NT2/D1 (cell line): Measurements from ENCODE around the gene FAM20C.
"Not testable (repeated sequence)": the region's sequence is repeated elsewhere in the genome, so short reads cannot be mapped to it uniquely, and the experiment has no call there.

Experiments
- DNase-seq: peaks from one replicate; pipeline ENCODE4 v3.0.0-alpha.2; 2011; ENCODE audit warnings: low read depth, low spot score
- H3K27me3 ChIP-seq: 2 replicates; pipeline ENCODE4 v1.6.0; 2011; ENCODE audit warnings: mild to moderate bottlenecking; ENCODE audit not compliant: insufficient read length, insufficient read depth
- H3K36me3 ChIP-seq: 2 replicates; pipeline ENCODE4 v1.6.1; 2011; ENCODE audit warnings: mild to moderate bottlenecking, low read length, mixed read lengths; ENCODE audit not compliant: insufficient read depth, insufficient read length
- H3K4me1 ChIP-seq: 2 replicates; pipeline ENCODE4 v1.5.1; 2011; ENCODE audit not compliant: insufficient read depth, insufficient read length
- H3K4me3 ChIP-seq: 2 replicates; pipeline ENCODE4 v1.5.1; 2011; ENCODE audit warnings: low read depth; ENCODE audit not compliant: insufficient read length
- H3K9ac ChIP-seq: 2 replicates; pipeline ENCODE4 v1.6.0; 2011; ENCODE audit warnings: low read depth; ENCODE audit not compliant: insufficient read length
- H3K9me3 ChIP-seq: 2 replicates; pipeline ENCODE4 v1.5.1; 2011; ENCODE audit warnings: mild to moderate bottlenecking, low read length; ENCODE audit not compliant: insufficient read depth
- SUZ12 ChIP-seq: IDR thresholded peaks from 2 replicates; pipeline ENCODE4 v1.6.1; 2011; ENCODE audit not compliant: insufficient read length, insufficient read depth; ENCODE audit errors: extremely low read depth
- YY1 ChIP-seq: IDR thresholded peaks from 2 replicates; pipeline ENCODE4 v1.6.1; 2011; ENCODE audit not compliant: insufficient read length, insufficient read depth
- ZNF274 ChIP-seq: IDR thresholded peaks from 2 replicates; pipeline ENCODE4 v1.6.1; 2011; ENCODE audit warnings: mild to moderate bottlenecking, low read depth, low read length

The FAM20C gene

GRCh38 chr7:292226-292625 lies 99.9 kb downstream of the FAM20C start:
- Histone ChIP-seq H3K36me3 (no peaks in the 10 kb centered on the region), H3K27me3 (peaks cover 46% of the 10 kb centered on the region), H3K4me3 (no peak overlapping the region), H3K9me3 (peaks cover 13% of the 10 kb centered on the region; the same call in 1 of the 2 replicates), H3K4me1 (peaks cover 6% of the 10 kb centered on the region), H3K9ac (no peak overlapping the region)
- no peak for DNase-seq
- TF ChIP-seq SUZ12 (no peak), YY1 (no peak), ZNF274 (no peak)

- H3K4me1 ChIP-seq: peaks cover 6% of the 10 kb centered on the region
- no peak overlapping the region for H3K9ac ChIP-seq
- peaks cover 46% of the 10 kb centered on the region for H3K27me3 ChIP-seq
- no peaks in the 10 kb centered on the region for H3K36me3 ChIP-seq
- no peak for DNase-seq
- TF ChIP-seq SUZ12: no peak
- no peak for TF ChIP-seq YY1
- TF ChIP-seq ZNF274: no peak
- H3K4me3 ChIP-seq: no peak overlapping the region
- peaks cover 13% of the 10 kb centered on the region; the same call in 1 of the 2 replicates for H3K9me3 ChIP-seq
These were observed 100.5 kb downstream of the FAM20C start for GRCh38 chr7:292826-293225.

- H3K4me1 ChIP-seq: peaks cover 9% of the 10 kb centered on the region
- DNase-seq: no peak
- H3K9ac ChIP-seq: no peak overlapping the region
- no peaks in the 10 kb centered on the region for H3K36me3 ChIP-seq
- peaks cover 13% of the 10 kb centered on the region; the same call in 1 of the 2 replicates for H3K9me3 ChIP-seq
- H3K4me3 ChIP-seq: no peak overlapping the region
- no peak for TF ChIP-seq YY1
- TF ChIP-seq SUZ12: no peak
- peaks cover 41% of the 10 kb centered on the region for H3K27me3 ChIP-seq
These were observed 101.5 kb downstream of the FAM20C start for GRCh38 chr7:293681-294439.

- no peak overlapping the region for H3K9ac ChIP-seq
- H3K4me1 ChIP-seq: peaks cover 9% of the 10 kb centered on the region
- peaks cover 33% of the 10 kb centered on the region for H3K27me3 ChIP-seq
These were observed 102.2 kb downstream of the FAM20C start for GRCh38 chr7:294440-295154.

DNA sequence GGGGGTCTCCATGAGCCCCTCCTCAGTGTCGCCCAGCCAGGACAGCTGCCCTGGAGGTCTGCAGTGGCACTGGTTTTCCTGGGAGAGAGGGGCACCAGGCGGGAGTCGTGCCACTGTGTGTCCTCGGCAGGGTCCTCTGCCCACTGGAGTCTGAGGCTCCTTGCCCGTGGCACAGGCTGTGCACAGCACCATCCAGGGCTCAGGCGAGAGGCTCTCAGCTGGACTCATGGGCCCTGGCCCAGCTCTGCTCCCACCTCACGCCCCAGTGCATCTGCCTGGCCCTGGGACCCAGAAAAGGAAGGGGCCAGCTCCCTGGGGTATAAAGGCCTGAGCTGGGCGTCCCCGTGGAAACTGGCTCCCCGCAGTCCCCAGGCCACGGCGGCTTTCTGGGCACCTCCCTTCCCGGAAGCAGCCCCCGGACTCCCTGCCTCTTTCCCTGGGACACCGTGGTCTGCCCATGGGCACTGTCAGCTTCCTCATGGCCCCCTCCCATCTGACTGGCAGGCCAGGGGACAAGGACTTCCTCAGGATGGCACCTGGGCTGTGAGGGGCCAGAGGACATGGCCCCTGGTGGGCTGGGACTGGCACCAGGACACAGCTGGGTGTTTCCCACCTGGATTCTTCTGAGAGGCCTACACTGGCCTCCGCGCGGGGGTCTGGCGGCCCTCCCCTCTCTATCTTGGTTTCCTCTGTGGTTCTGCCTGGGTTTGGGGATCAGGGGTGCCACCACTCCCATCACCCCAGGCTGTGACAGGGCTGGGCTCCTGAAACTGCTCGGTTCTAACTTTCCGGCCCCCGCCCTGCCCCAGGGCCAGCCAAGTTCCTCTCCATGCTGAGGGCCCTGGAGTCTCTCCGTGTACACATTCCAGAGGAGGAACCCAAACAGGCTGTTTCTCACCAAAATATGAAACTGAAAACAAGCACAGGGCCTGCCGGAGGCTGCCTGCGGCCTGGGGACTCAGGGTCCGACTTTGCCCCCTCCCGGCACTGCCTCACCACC lies 103.1 kb downstream of the FAM20C start:
- H3K9ac ChIP-seq: peak overlapping the region; percentile 26
- H3K4me1 ChIP-seq: peaks cover 9% of the 10 kb centered on the region
- H3K4me3 ChIP-seq: no peak overlapping the region
- peaks cover 25% of the 10 kb centered on the region for H3K27me3 ChIP-seq
- peaks cover under 1% of the 10 kb centered on the region; the same call in 1 of the 2 replicates for H3K9me3 ChIP-seq
- TF ChIP-seq YY1: no peak
- no peak for TF ChIP-seq ZNF274
- TF ChIP-seq SUZ12: no peak
- no peak for DNase-seq
- no peaks in the 10 kb centered on the region for H3K36me3 ChIP-seq

More at GRCh38 chr7:294440-295154, 102.2 kb downstream of the FAM20C start:
- no peaks in the 10 kb centered on the region for H3K36me3 ChIP-seq
- no peak overlapping the region for H3K4me3 ChIP-seq
- DNase-seq: no peak
- peaks cover 9% of the 10 kb centered on the region; the same call in 1 of the 2 replicates for H3K9me3 ChIP-seq
- TF ChIP-seq YY1: no peak
- no peak for TF ChIP-seq ZNF274
- TF ChIP-seq SUZ12: no peak

DNA sequence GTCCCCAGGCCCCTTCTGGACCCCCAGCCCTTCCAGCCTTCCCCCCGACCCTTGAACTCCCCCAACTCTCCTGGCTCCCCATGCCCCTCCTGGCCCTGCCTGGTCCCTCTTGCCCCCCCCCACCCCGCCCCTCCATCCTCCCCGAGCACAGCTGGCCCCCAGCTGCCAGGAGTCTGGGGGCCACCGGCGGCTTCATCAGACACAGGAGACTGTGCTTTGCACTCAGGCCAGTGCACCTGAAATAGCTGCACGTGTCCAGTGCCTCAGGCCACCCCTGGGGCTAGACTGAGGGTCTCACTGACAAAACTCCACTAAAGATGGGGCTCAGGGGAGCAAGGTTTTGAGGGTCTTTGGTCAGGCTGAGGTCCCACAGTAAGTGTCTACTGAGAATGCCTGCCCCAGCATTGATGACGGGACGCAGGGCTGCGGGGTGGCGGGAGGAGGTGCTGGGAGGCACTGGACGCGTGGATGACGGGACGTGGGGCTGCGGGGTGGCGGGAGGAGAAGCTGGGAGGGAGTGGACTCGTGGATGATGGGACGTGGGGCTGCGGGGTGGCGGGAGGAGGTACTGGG lies 104.1 kb downstream of the FAM20C start:
- Histone ChIP-seq H3K27me3 (peaks cover 16% of the 10 kb centered on the region), H3K9ac (no peak overlapping the region), H3K4me3 (no peak overlapping the region), H3K36me3 (no peaks in the 10 kb centered on the region), H3K4me1 (peaks cover 9% of the 10 kb centered on the region), H3K9me3 (no peaks in the 10 kb centered on the region; the same call in 1 of the 2 replicates)
- TF ChIP-seq YY1 (no peak), SUZ12 (no peak), ZNF274 (no peak)
- no peak for DNase-seq

DNA sequence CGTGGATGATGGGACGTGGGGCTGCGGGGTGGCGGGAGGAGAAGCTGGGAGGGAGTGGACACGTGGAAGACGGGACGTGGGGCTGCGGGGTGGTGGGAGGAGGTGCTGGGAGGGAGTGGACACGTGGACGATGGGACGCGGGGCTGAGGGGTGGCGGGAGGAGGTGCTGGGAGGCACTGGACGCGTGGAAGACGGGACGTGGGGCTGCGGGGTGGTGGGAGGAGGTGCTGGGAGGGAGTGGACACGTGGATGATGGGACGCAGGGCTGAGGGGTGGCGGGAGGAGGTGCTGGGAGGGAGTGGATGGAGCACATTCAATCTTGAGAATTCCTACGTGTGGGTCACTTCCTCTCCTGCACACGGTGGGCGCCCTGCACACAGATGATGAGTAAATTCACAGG lies 104.8 kb downstream of the FAM20C start:
- H3K9me3 ChIP-seq, H3K27me3 ChIP-seq, H3K4me1 ChIP-seq, H3K4me3 ChIP-seq, H3K36me3 ChIP-seq, DNase-seq, H3K9ac ChIP-seq: not testable (repeated sequence)
